ENCODE results near the gene MARCHF2.

DNA sequence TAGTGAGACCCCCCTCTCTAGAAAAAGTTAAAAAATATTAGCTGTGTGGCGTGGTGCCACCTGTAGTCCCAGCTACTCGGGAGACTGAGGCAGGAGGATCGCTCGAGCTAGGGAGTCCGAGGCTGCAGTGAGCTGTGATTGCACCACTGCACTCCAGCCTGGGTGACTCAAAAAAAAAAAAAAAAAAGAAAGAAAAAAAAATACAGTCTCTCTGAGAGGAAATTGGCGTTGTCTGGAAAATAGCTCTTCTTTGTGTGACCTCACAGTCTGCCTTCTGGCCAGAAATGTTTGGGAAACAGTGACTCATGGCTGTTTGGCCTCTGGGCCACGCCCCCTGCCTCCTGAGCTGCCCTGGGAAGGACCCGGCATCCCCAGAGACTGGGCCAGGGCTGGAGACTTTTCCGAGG lies 10.7 kb downstream of the MARCHF2 start:
- TF ChIP-seq, protein P1, sequence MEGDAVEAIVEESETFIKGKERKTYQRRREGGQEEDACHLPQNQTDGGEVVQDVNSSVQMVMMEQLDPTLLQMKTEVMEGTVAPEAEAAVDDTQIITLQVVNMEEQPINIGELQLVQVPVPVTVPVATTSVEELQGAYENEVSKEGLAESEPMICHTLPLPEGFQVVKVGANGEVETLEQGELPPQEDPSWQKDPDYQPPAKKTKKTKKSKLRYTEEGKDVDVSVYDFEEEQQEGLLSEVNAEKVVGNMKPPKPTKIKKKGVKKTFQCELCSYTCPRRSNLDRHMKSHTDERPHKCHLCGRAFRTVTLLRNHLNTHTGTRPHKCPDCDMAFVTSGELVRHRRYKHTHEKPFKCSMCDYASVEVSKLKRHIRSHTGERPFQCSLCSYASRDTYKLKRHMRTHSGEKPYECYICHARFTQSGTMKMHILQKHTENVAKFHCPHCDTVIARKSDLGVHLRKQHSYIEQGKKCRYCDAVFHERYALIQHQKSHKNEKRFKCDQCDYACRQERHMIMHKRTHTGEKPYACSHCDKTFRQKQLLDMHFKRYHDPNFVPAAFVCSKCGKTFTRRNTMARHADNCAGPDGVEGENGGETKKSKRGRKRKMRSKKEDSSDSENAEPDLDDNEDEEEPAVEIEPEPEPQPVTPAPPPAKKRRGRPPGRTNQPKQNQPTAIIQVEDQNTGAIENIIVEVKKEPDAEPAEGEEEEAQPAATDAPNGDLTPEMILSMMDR (IDR thresholded peaks at IDR 0.05; ENCODE audit: low read length): no peak
- no peak for TF ChIP-seq EZH2 (IDR thresholded peaks at IDR 0.05; ENCODE audit: borderline replicate concordance, low read length)
